Panc1 (cell line): ENCODE data around the gene PML. TPM values are rescaled to one million over a fixed set of nuclear protein-coding genes. Genes with fewer than 3 reads are reported as not detected.

Experiments
- ATAC-seq: fragments of 200-7000 bp; cut with Tn5 transposase; 2 replicates; pipeline ENCODE4 v1.9.1; 2020; ENCODE audit warnings: mild to moderate bottlenecking, moderate library complexity
- BruUV-seq: library from RNA; stranded (reverse); fragments of 400-500 nt; replicated peaks from 2 replicates; lab custom pipeline; 2021; lab: Mats Ljungman, UMichigan
- CTCF ChIA-PET: fragments of 300-600 bp; sonication (Branson Sonifier 250); formaldehyde crosslinking; loops from one replicate; lab custom pipeline; 2022; ENCODE audit warnings: antibody characterized with exemption; lab: Charles Lee
- POLR2A ChIA-PET: fragments of 300-600 bp; sonication (Branson Sonifier 250); formaldehyde crosslinking; loops from one replicate; lab custom pipeline; 2022; ENCODE audit warnings: antibody characterized with exemption; lab: Charles Lee
- DNase-seq: peaks from one replicate; pipeline ENCODE4 v3.0.0-alpha.2; 2010; ENCODE audit warnings: low read depth, low spot score
- H3K27ac ChIP-seq: 2 replicates; pipeline ENCODE4 v1.5.1; 2011; ENCODE audit warnings: mild to moderate bottlenecking, low read length, inconsistent platforms
- H3K27me3 ChIP-seq: fragments of 200-500 bp; sonication (Bioruptor generic); 2 replicates; pipeline ENCODE4 v1.6.0; 2014; ENCODE audit warnings: low read length, inconsistent platforms; ENCODE audit not compliant: control insufficient read depth, insufficient read depth
- H3K36me3 ChIP-seq: fragments of 200-500 bp; sonication (Bioruptor generic); 2 replicates; pipeline ENCODE4 v1.5.1; 2014; ENCODE audit warnings: inconsistent platforms, mild to moderate bottlenecking, low read length, moderate library complexity; ENCODE audit not compliant: control insufficient read depth, insufficient read depth
- H3K4me1 ChIP-seq: 2 replicates; pipeline ENCODE4 v1.5.1; 2011; ENCODE audit warnings: inconsistent platforms, mild to moderate bottlenecking, low read length, moderate library complexity; ENCODE audit not compliant: control insufficient read depth, insufficient read depth
- H3K4me3 ChIP-seq, 2 experiments: 2 replicates each; pipeline ENCODE4 v1.5.1; 2011 to 2012; ENCODE audit warnings: low read depth in 2 of 2, low read length in 2 of 2, mild to moderate bottlenecking in 2 of 2, inconsistent platforms in 1 of 2, moderate library complexity in 1 of 2
- H3K9me3 ChIP-seq: fragments of 200-500 bp; sonication (Bioruptor generic); 2 replicates; pipeline ENCODE4 v1.5.1; 2014; ENCODE audit warnings: low read depth, mild to moderate bottlenecking, inconsistent platforms, low read length, moderate library complexity; ENCODE audit not compliant: control insufficient read depth, insufficient read depth
- POLR2AphosphoS5 ChIP-seq: IDR thresholded peaks from 2 replicates; pipeline ENCODE4 v1.6.1; 2012; ENCODE audit warnings: mild to moderate bottlenecking, low read depth, low read length, moderate library complexity
- SIN3A ChIP-seq: IDR thresholded peaks from 2 replicates; pipeline ENCODE4 v1.6.1; 2012; ENCODE audit warnings: low read depth, mild to moderate bottlenecking, low read length, moderate library complexity, borderline replicate concordance; ENCODE audit not compliant: insufficient read depth
- TCF7L2 ChIP-seq: IDR thresholded peaks from 2 replicates; pipeline ENCODE4 v1.6.1; 2011; ENCODE audit warnings: mild to moderate bottlenecking, low read depth, low read length, inconsistent platforms
- in situ Hi-C: cut with HindIII; loops from 2 replicates; pipeline ENCODE4 v1.10.0; 2016; ENCODE audit warnings: low sequenced_read_pairs, low pct_unique_long_range_greater_than_20kb
- intact Hi-C: fragments of 100-400 bp; cut with micrococcal nuclease; formaldehyde crosslinking; loops from one replicate; pipeline ENCODE4 v1.10.0; 2022; ENCODE audit not compliant: unreplicated experiment
- total RNA-seq: library from RNA; stranded (reverse); gene quantifications from one replicate; pipeline ENCODE4 v1.2.1, GENCODE V29; 2021; ENCODE audit not compliant: unreplicated experiment
- TF ChIP-seq, protein P1 (sequence below): fragments of 450-650 bp; IDR thresholded peaks from 2 replicates; pipeline ENCODE4 v1.5.1; 2017; ENCODE audit warnings: mild to moderate bottlenecking
- TF ChIP-seq, protein P2 (sequence below), 2 experiments: IDR thresholded peaks; 2 replicates each; pipeline ENCODE4 v1.6.1; 2011 to 2012; ENCODE audit warnings: low read depth in 2 of 2, control low read depth in 1 of 2, low read length in 1 of 2, mild to moderate bottlenecking in 1 of 2, moderate library complexity in 1 of 2; ENCODE audit not compliant: insufficient read depth in 1 of 2

The PML gene
- total RNA-seq, 1 experiment from 2014 or later: 52.2 TPM

DNA sequence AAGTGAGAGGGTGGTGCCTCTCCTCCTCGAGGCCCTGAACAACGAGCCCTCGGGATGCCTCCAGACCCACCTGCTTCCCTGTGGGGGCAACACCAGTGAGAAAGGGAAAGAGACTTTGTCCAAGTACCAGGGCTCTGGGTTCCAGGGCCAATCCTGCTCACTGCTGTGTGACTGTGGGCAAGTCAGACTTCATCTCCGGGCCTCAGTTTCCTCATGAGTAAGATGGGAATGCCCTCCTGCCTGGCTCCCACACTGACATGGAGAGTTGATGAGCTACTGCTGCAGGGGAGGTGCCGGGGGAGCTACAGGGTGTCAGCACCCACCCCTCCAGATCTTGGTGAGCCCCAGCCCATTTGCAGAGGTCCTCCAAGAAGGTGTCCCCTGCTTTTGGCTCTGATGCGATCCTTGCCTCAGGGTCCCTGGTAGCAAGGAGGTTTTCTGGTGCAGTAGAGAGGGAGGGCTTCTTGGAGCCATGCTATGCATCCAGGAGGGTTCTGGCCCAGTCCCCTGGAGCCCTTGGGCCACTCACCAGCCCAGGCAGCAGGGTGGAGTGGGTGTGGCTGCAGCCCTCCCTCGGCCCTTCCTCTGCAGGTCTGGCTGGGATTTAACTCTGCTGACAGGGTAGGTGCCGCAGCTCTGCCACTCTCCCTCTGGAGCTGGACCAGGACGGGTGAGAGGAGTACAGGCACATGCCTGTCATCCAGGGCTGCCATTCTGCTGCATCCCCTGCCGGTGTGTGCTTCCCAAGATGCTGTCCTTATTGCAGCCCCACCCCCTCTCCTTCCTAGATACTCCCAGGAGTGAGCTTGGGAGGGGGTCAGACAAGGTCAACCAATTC lies 41.4 kb upstream of the PML start:
- DNase-seq (no peak), ATAC-seq (no peak)
- Histone ChIP-seq H3K4me1 (peaks cover 6% of the 10 kb centered on the region; the same call in 1 of the 2 replicates), H3K36me3 (no peaks in the 10 kb centered on the region), H3K4me3 (no peak overlapping the region), H3K27me3 (no peaks in the 10 kb centered on the region), H3K9me3 (no peaks in the 10 kb centered on the region), H3K27ac (no peak overlapping the region)
- no peak for TF ChIP-seq POLR2AphosphoS5
- TF ChIP-seq, protein P1, sequence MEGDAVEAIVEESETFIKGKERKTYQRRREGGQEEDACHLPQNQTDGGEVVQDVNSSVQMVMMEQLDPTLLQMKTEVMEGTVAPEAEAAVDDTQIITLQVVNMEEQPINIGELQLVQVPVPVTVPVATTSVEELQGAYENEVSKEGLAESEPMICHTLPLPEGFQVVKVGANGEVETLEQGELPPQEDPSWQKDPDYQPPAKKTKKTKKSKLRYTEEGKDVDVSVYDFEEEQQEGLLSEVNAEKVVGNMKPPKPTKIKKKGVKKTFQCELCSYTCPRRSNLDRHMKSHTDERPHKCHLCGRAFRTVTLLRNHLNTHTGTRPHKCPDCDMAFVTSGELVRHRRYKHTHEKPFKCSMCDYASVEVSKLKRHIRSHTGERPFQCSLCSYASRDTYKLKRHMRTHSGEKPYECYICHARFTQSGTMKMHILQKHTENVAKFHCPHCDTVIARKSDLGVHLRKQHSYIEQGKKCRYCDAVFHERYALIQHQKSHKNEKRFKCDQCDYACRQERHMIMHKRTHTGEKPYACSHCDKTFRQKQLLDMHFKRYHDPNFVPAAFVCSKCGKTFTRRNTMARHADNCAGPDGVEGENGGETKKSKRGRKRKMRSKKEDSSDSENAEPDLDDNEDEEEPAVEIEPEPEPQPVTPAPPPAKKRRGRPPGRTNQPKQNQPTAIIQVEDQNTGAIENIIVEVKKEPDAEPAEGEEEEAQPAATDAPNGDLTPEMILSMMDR: no peak
- TF ChIP-seq, protein P2, sequence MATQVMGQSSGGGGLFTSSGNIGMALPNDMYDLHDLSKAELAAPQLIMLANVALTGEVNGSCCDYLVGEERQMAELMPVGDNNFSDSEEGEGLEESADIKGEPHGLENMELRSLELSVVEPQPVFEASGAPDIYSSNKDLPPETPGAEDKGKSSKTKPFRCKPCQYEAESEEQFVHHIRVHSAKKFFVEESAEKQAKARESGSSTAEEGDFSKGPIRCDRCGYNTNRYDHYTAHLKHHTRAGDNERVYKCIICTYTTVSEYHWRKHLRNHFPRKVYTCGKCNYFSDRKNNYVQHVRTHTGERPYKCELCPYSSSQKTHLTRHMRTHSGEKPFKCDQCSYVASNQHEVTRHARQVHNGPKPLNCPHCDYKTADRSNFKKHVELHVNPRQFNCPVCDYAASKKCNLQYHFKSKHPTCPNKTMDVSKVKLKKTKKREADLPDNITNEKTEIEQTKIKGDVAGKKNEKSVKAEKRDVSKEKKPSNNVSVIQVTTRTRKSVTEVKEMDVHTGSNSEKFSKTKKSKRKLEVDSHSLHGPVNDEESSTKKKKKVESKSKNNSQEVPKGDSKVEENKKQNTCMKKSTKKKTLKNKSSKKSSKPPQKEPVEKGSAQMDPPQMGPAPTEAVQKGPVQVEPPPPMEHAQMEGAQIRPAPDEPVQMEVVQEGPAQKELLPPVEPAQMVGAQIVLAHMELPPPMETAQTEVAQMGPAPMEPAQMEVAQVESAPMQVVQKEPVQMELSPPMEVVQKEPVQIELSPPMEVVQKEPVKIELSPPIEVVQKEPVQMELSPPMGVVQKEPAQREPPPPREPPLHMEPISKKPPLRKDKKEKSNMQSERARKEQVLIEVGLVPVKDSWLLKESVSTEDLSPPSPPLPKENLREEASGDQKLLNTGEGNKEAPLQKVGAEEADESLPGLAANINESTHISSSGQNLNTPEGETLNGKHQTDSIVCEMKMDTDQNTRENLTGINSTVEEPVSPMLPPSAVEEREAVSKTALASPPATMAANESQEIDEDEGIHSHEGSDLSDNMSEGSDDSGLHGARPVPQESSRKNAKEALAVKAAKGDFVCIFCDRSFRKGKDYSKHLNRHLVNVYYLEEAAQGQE (IDR thresholded peaks at IDR 0.05; ENCODE audit: insufficient read depth in 1 of 2, low read depth in 2 of 2, low read length in 1 of 2): no peak
- no peak for TF ChIP-seq SIN3A
- no peak for TF ChIP-seq TCF7L2
- intact Hi-C loops: no loop called here
- BruUV-seq: no TSS peak
- POLR2A ChIA-PET: no interaction called here
- CTCF ChIA-PET: interaction anchor here (0.6 kb wide), 1 partner anchor 87 kb away, joined by 3 read pairs; no protein-coding TSS in a partner anchor
- in situ Hi-C loops: no loop called here

DNA sequence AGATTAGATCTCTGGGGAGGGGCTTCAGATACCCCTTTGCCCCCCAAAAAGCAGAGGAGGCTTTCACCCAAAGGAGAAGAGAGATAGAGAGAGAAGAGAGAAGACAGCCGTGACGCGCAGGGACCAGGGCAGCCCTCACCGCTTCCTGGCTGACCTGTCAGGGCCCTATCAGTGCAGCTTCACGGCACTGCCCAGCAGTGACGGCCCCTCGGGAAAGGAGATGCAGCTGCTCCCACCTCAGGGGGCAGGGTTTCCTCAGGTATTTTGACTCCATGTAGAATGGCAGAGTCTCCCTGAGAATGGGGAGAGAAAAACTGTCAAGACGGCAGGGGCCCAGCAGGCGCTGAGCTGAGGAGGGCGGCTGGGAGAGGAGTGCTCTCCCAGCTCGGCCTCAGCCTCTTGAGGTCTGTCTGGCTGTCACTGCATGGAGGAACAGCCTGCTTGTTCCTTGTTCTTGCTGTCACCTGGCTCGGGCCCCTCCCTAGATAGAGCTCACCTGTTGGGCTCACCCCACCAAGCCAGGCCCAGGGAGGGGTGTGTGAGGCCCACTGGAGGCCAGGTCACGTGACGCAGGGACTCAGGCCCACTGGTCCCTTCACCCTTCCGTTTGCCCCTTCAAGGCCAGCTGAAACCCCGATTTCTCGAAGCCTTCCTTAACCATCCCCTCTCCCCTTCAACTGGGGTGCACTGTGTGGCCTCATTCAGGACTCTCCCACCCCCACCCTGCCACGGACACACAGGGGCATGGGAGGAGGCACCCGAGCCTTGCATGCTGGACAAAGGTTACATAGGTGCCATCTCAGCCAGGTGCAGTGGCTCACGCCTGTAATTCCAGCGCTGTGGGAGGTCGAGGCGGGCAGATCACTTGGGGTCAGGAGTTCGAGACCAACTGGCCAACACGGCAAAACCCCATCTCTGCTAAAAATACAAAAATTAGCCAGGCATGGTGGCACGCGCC lies 40.0 kb upstream of the PML start:
- H3K36me3 ChIP-seq: no peaks in the 10 kb centered on the region
- TF ChIP-seq, protein P2 (IDR thresholded peaks at IDR 0.05; ENCODE audit: insufficient read depth in 1 of 2, low read depth in 2 of 2, low read length in 1 of 2): no peak
- TF ChIP-seq POLR2AphosphoS5 (no peak), TCF7L2 (no peak), SIN3A (no peak)
- TF ChIP-seq, protein P1: no peak
- intact Hi-C loops: no loop called here

More for the DNA sequence above, 40.0 kb upstream of the PML start:
- Histone ChIP-seq H3K27ac (no peak overlapping the region), H3K4me3 (no peak overlapping the region), H3K9me3 (no peaks in the 10 kb centered on the region), H3K4me1 (peaks cover 6% of the 10 kb centered on the region; the same call in 1 of the 2 replicates), H3K27me3 (no peaks in the 10 kb centered on the region)
- BruUV-seq: no TSS peak
- POLR2A ChIA-PET: no interaction called here
- CTCF ChIA-PET: no interaction called here
- ATAC-seq (no peak), DNase-seq (no peak)
- in situ Hi-C loops: no loop called here
